GM12864 (cell line): Measurements from ENCODE around the gene CUBN.

Experiments
- DNase-seq: peaks from one replicate; pipeline ENCODE4 v3.0.0-alpha.2; 2011; ENCODE audit warnings: low read depth
- H3K4me3 ChIP-seq: 2 replicates; pipeline ENCODE4 v1.5.1; 2011; ENCODE audit warnings: mild to moderate bottlenecking, low read depth, low read length, control low read depth
- TF ChIP-seq, protein P1 (sequence below): IDR thresholded peaks from 2 replicates; pipeline ENCODE4 v1.5.1; 2011; ENCODE audit warnings: low read depth, mild to moderate bottlenecking, moderate library complexity, low read length, control low read depth, inconsistent platforms; ENCODE audit errors: missing control alignments

The CUBN gene

GRCh38 chr10:17113346-17113745 is 16.3 kb downstream of the CUBN start:
- no peak overlapping the region for H3K4me3 ChIP-seq
- no peak for DNase-seq
- TF ChIP-seq, protein P1, sequence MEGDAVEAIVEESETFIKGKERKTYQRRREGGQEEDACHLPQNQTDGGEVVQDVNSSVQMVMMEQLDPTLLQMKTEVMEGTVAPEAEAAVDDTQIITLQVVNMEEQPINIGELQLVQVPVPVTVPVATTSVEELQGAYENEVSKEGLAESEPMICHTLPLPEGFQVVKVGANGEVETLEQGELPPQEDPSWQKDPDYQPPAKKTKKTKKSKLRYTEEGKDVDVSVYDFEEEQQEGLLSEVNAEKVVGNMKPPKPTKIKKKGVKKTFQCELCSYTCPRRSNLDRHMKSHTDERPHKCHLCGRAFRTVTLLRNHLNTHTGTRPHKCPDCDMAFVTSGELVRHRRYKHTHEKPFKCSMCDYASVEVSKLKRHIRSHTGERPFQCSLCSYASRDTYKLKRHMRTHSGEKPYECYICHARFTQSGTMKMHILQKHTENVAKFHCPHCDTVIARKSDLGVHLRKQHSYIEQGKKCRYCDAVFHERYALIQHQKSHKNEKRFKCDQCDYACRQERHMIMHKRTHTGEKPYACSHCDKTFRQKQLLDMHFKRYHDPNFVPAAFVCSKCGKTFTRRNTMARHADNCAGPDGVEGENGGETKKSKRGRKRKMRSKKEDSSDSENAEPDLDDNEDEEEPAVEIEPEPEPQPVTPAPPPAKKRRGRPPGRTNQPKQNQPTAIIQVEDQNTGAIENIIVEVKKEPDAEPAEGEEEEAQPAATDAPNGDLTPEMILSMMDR, result no peak

GRCh38 chr10:17112566-17112965 is 17.0 kb downstream of the CUBN start:
- DNase-seq, result no peak
- TF ChIP-seq, protein P1, result no peak
- H3K4me3 ChIP-seq, result no peak overlapping the region

DNA sequence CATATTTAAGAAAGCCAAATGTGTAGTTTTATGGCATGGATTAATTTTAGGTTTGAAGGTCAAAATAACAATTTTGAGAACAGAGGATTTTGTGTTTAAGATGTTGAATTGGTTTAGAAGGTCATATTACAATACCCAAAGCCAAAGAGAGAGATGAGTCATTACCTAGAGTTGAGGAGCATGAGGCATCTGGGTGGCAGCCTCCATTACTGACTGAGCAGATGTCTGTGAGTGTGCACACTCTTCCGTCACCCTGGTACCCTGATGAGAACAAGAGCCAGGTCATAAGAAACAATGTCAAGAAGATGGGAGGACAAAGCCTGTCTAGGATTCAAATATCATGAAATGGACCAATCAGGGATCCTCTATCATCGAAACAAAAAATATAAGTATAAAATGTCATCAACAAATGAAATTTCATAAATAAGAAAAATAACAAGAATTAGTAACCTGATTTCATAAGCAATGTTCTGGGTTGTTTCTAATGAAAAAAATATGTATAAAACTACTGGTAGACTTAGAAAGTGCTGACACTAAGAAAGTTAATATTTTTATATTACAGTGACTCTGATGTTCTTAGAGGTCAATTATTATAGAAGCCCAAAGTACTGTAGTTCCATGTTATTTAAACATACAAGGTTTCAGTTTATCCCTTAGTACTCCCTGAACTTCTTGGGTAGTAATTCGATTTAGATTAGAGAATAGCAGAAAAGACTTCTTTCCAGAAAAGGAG is 20.0 kb downstream of the CUBN start:
- no peak for DNase-seq
- TF ChIP-seq, protein P1, result no peak
- H3K4me3 ChIP-seq, result no peak overlapping the region

- TF ChIP-seq, protein P1, result no peak
- DNase-seq, result no peak
- H3K4me3 ChIP-seq, result no peak overlapping the region
These were observed 20.6 kb downstream of the CUBN start for GRCh38 chr10:17109046-17109445.

GRCh38 chr10:17106991-17107390 is 22.6 kb downstream of the CUBN start:
- no peak overlapping the region for H3K4me3 ChIP-seq
- no peak for DNase-seq
- TF ChIP-seq, protein P1, result no peak

GRCh38 chr10:17101910-17102266 is 27.7 kb downstream of the CUBN start:
- H3K4me3 ChIP-seq, result no peak overlapping the region
- TF ChIP-seq, protein P1, result no peak
- no peak for DNase-seq

DNA sequence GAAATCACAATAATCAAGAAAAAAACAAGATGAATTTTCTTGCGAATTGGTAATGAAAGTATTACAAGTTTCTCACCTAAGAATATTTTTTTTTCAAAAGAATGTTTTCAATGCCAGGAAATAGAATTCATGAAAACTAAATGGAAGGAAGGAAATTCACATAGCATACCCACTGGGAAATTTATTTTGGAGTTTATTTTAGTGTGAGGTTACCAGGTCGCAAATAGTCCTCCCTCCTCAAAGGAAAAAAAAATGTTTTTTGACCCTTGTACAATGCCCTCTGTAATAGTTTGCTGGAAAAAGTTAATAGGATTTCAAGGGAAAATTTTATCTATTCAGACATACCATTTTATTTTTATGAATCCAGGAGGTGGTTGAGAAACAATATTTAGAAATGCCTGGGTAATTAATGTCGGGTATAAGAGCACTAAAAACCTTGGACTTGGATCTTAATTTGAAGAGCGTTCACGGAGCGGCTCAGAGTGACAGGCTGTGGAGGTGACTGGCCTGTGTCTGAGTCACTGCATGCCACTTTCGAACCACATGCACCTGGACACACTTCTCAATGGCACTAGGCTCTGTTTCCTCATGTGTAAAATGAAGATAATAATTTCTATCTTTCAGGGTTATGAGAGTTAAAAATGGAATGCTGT is 28.2 kb downstream of the CUBN start:
- TF ChIP-seq, protein P1, result no peak
- no peak for DNase-seq
- H3K4me3 ChIP-seq, result no peak overlapping the region
